ENCODE measurements around the gene TENM4. TPM values are rescaled to one million over a fixed set of nuclear protein-coding genes. Genes with fewer than 3 reads are reported as not detected.

The TENM4 gene
- polyA plus RNA-seq, 1 of the 3 experiments (the other 2 are of a cell fraction): 16.7 TPM

- Histone ChIP-seq H3K4me2 (no peak overlapping the region), H3K4me3 (ENCODE audit: low read depth in 2 of 2, low read length in 1 of 2) (no peak overlapping the region), H3K4me1 (ENCODE audit: control insufficient read depth in 1 of 2, insufficient read depth in 2 of 2, low read depth in 1 of 2, low read length in 1 of 2) (peaks cover 7 to 64% of the 10 kb centered on the region in 2 experiments; a peak in 2 of 4 replicates), H3K27ac (ENCODE audit: low read depth in 2 of 2, low read length in 1 of 2) (no peak overlapping the region), H3K79me2 (ENCODE audit: insufficient read depth) (no peaks in the 10 kb centered on the region), H3K9me3 (no peaks in the 10 kb centered on the region), H2AFZ (ENCODE audit: low read depth) (no peak overlapping the region), H3K27me3 (ENCODE audit: insufficient read depth) (no peaks in the 10 kb centered on the region), H3F3A (replicated peaks; ENCODE audit: insufficient read depth) (no peaks in the 10 kb centered on the region), H3K9me2 (no peaks in the 10 kb centered on the region), H3K36me3 (replicated peaks in 1 of 2; ENCODE audit: control insufficient read depth in 1 of 2, insufficient read depth in 2 of 2, low read length in 1 of 2) (peaks cover 0 to 6% of the 10 kb centered on the region in 2 experiments), H4K20me1 (ENCODE audit: insufficient read depth) (no peaks in the 10 kb centered on the region; the same call in 1 of the 2 replicates), H3K9ac (no peak overlapping the region)
- CTCF ChIA-PET: interaction anchor here (0.6 to 1.4 kb wide), 3 partner anchors 17 to 175 kb away, joined by 3 read pairs; no protein-coding TSS in a partner anchor
- TF ChIP-seq TAF1 (IDR thresholded peaks at IDR 0.05; ENCODE audit: borderline replicate concordance, low read depth, low read length): no peak
- no peak for TF ChIP-seq USF2 (IDR thresholded peaks at IDR 0.05; ENCODE audit: borderline replicate concordance, low read depth, low read length)
- no peak for TF ChIP-seq MEF2A (IDR thresholded peaks at IDR 0.05; ENCODE audit: borderline replicate concordance, low read depth)
- TF ChIP-seq MXI1 (IDR thresholded peaks at IDR 0.05; ENCODE audit: low read depth, low read length): no peak
- TF ChIP-seq TCF12 (IDR thresholded peaks at IDR 0.05): no peak
- TF ChIP-seq PBX3 (IDR thresholded peaks at IDR 0.05): no peak
- no peak for TF ChIP-seq GATA2 (CRISPR knock-in tag; IDR thresholded peaks at IDR 0.05)
- no peak for TF ChIP-seq REST (IDR thresholded peaks at IDR 0.05; ENCODE audit: low read depth, low read length)
- TF ChIP-seq CTCF (IDR thresholded peaks at IDR 0.05): no peak
- no peak for TF ChIP-seq RXRA (IDR thresholded peaks at IDR 0.05; ENCODE audit: borderline replicate concordance, low read depth)
- no peak for TF ChIP-seq FOSL2 (IDR thresholded peaks at IDR 0.05; ENCODE audit: borderline replicate concordance, low read depth)
- no peak for TF ChIP-seq TEAD4 (IDR thresholded peaks at IDR 0.05; ENCODE audit: borderline replicate concordance, insufficient read depth)
- no peak for TF ChIP-seq SIN3A (IDR thresholded peaks at IDR 0.05; ENCODE audit: borderline replicate concordance, low read depth, low read length)
- no peak for TF ChIP-seq EZH2phosphoT487 (IDR thresholded peaks at IDR 0.05; ENCODE audit: borderline replicate concordance, low read depth)
- TF ChIP-seq RFX5 (IDR thresholded peaks at IDR 0.05; ENCODE audit: low read length): no peak
- TF ChIP-seq YY1 (IDR thresholded peaks at IDR 0.05; ENCODE audit: low read depth): no peak
- no peak for TF ChIP-seq ELF1 (IDR thresholded peaks at IDR 0.05)
- TF ChIP-seq ZBTB33 (IDR thresholded peaks at IDR 0.05; ENCODE audit: borderline replicate concordance, low read depth): no peak
- no peak for TF ChIP-seq GABPA (IDR thresholded peaks at IDR 0.05; ENCODE audit: low read depth)
- no peak for TF ChIP-seq POLR2AphosphoS5 (IDR thresholded peaks at IDR 0.05; ENCODE audit: low read depth, low read length)
- 88% methylated on average over 2 of the region's 2 CpGs for WGBS (ENCODE audit: low lambda C conversion rate)
- no peak for DNase-seq
- POLR2A ChIA-PET: no interaction called here
Measured at GRCh38 chr11:78925387-78925786, 515.4 kb downstream of the TENM4 start.

Data from SK-N-SH (cell line).